GM20431 (cell line): Measurements from ENCODE around the gene IPPK.
"Not testable (repeated sequence)": the region's sequence is repeated elsewhere in the genome, so short reads cannot be mapped to it uniquely, and the experiment has no call there.

Experiments
- in situ Hi-C: fragments of 300-500 bp; cut with MseI, MboI; formaldehyde crosslinking; loops from one replicate; pipeline ENCODE4 v1.15.0; 2020; ENCODE audit warnings: low sequenced_read_pairs; ENCODE audit not compliant: unreplicated experiment

Gene IPPK

DNA sequence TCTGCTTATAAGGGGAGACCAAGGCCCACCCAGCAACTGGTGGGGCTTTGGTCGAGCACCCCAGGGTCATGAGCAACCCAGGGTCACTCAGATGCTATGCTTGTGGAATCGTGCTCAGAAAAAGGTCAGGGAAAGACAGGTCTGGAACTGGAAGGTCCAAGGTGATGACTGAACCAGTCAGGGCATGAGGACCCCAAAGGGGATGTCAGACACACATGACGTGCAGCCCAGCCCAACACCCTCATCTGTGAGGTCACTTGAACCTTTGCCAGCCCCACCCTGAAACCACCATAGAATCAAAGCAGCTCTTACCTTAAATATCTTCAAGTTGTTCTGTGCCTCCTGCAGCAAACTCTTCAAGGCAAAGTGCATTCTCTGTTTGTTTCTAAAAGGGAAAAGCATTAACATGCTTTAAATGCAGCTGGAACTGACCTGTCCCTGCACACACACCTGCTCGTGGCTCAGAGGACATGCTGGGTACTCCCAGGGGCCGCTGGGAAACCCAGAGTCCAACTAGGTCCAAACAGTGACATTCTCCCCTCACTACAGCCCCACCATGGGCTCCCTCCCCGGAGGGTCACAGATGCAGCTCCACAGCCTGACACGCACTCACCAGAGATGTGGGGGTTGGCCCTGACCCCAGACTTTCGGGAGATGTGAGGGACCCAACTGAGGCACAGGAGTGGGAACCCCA lies 29.4 kb downstream of the IPPK start:
- in situ Hi-C loops = loop anchor here (25.0 kb wide), 1 partner anchor 303 kb away; the partner anchor contains the start of genes CENPP and NOL8

DNA sequence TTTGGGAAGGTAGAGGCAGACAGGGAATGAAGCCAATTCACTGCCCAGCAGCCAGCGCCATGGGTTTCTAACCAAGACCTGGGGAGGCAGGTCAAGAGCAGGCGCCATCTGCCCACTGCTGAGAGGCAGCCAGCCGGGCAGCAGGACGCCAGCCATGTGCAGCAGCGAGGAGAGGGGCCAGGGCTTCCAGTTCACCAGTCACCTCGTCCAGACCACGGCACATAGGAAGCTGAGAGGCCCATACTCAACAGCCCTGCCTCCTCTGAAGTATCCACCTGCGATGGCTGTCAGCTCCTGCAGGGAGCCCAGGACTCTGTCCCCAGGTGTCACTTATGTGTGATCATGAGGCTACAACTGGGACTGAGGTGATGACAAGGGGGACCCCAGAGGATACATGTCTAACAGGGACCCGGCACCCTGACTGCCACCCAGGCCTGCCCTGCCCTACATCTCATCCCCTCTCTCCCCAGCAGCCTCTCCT lies 30.1 kb downstream of the IPPK start:
- in situ Hi-C loops = loop anchor here (10.0 to 25.0 kb wide), 2 partner anchors 303 to 505 kb away; partner anchors contain the start of genes CENPP and NOL8

DNA sequence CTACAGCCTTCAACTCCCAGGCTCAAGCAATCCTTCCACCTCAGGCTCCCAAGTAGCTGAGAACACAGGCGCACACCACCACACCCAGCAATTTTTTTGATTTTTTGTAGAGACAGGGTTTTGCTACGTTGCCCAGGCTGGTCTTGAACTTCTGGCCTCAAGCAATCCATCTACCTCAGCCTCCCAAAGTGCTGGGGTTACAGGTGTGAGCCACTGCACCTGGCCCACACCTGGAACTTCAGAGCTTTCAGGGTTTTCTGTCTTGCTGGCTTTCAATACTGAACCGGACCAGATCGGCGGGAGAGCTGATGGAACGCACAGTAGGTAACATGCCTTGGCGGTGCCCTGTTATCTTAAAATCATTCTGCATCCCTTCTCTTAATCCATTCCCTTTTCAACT lies 30.8 kb downstream of the IPPK start:
- in situ Hi-C loops = loop anchor here (10.0 to 25.0 kb wide), 2 partner anchors 302 to 504 kb away; partner anchors contain the start of genes CENPP and NOL8

DNA sequence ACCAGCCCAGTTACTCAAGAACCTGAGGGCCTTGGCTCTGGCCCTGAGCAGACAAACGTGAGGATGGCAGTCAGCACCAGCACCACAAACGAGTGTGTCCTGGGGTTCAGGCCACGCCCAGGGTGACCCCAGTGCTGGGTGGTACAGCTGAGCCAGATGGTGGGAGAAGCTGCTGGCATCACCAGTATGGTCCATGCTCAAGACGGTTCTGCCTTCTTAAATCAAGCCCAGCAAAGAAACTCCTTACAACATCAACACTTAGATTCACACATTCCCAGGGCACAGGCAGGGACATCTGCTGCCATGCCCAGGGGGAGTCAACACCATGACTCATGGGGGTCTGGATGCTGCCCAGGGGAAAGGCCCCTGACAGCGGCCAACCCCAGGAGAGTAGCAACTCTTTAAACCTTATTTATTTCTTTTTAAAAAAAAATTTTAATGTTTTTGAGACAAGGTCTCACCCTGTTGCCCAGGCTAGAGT lies 31.3 kb downstream of the IPPK start:
- in situ Hi-C loops = loop anchor here (10.0 to 25.0 kb wide), 2 partner anchors 301 to 504 kb away; partner anchors contain the start of genes CENPP and NOL8

DNA sequence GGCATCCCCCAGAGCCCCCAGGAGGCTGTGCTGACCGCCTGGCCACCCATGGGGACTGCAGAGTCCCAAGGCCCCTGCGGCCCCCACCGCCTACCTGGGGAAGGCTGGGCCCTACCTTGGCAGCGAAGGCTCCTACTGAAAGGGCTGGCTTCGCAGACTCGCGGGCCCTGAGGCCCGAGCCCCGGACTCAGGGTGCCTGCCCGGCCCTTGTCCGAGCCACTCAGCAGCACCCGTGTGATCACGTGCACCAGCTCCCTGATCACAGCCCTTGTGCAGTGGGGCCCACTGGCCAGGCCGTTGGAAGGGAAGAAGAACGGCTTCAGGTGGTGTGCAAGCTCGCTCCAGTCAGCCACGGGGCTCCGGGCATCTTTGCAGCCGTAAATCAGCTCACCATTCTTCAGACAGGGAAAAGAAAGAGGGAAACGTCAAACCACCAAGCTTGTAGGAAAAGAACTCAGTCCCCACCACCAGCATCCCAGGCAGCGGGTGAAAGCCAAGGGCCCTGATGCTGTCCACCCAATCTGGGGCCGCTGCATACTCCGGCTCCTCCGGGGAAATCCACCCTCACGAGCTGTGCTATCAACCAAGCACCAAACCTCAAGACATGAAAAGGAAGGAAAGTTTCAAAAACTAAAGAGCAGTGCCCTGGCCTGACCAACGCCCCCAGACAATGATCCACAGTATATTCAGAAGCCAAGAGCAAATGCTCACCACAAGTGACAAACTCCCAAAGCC lies 31.9 kb downstream of the IPPK start:
- in situ Hi-C loops = loop anchor here (10.0 to 25.0 kb wide), 2 partner anchors 301 to 503 kb away; partner anchors contain the start of genes CENPP and NOL8

DNA sequence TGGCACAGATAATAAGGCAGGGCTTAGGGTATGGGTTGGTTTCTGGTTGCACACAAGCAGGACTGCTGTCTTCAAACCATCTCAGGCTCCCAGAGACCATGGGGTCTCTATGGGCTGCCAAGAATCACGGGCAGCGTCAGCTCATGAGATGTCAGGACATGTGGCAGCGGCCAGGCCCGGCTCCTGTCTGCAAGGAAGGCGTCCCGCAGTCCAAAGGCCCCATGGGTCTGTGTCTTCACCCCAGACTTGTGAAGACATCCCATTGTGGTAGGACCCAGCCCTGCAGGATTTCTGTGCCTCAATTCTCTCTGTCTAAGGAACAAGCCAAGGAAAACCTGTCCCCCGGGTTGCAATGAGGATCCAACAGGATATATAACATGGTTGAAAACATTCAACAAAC lies 32.6 kb downstream of the IPPK start:
- in situ Hi-C loops = loop anchor here (10.0 to 25.0 kb wide), 2 partner anchors 300 to 503 kb away; partner anchors contain the start of genes CENPP and NOL8

DNA sequence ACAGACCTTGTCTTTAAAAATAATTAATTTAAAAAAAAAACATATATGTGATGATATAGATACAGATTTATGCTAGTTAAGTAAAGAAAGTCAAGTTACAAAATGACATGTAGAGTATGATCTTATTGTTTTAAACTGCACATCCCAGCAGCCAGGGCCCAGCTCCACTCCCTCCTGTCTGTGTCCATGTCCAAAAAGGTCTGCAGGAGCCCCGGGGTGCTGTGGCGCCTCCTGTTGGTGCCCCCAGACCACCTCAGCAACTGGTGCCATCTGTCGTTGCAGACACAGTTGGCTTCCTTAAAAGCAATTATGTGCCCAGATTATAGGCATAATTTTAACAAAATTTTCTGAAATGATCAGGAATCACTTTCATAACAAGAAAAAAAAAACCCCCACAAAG lies 33.3 kb downstream of the IPPK start:
- in situ Hi-C loops = loop anchor here (10.0 to 25.0 kb wide), 2 partner anchors 299 to 502 kb away; partner anchors contain the start of genes CENPP and NOL8

DNA sequence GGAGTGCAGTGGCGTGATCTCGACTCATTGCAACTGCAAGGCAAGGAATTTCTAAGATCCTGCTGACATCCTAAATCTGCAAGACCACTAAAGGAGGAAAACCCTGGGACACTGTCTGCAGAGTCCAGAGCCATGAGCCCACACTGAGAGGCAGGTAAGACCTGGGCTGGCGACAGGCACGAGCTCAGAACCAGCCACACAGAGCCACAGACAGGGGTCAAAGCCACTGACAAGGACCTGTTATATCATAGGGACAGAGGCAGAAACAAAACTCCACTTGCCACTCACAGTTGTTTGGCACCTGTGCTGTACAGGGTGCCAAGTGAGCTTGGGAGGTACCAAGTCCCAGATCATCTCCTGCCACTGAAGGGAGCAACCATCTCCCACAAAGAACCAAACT lies 34.2 kb downstream of the IPPK start:
- in situ Hi-C loops = loop anchor here (10.0 to 25.0 kb wide), 2 partner anchors 298 to 501 kb away; partner anchors contain the start of genes CENPP and NOL8

DNA sequence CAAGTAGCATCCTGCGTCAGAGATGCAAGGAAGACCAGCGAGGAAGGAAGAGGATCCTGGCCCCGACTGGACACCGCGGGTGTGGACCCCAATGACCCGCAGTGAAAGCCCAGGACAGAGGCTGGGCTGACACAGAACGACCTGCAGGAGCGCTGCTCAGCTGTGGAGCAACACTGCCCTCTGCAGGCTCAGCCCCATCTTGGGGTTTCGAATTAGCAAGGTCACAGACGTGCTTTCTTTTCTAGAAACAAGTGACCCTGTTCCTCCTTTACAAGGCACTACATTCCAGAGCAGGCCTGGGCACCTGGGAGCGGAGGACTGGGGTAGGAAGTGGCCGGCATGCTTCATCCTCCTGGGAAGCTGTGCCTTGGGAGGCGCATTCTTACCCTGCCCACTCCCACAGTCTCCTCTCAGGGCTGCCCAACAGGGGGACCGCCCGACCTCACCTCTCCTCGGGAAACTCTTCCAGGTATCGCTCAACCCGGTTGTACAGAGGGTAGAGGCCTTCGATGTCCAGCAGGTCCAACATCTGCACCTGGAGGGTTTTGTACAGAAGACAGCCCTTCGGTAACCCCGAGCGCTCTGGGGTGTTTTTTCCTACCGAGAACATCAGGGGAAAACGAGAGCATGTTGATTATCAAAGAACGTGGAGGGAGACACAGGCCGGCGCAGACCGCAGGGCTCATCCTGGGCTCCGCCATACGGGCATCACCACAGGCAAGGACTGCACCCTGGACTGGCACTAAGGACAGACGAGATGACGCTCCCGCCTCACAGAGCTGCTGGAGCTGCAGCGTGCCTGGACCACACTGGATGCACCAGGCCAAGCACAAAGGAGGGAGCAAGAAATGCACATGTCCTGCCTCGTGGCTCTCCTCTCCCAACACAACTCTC lies 35.0 kb downstream of the IPPK start:
- in situ Hi-C loops = loop anchor here (10.0 to 25.0 kb wide), 2 partner anchors 298 to 500 kb away; partner anchors contain the start of genes CENPP and NOL8

DNA sequence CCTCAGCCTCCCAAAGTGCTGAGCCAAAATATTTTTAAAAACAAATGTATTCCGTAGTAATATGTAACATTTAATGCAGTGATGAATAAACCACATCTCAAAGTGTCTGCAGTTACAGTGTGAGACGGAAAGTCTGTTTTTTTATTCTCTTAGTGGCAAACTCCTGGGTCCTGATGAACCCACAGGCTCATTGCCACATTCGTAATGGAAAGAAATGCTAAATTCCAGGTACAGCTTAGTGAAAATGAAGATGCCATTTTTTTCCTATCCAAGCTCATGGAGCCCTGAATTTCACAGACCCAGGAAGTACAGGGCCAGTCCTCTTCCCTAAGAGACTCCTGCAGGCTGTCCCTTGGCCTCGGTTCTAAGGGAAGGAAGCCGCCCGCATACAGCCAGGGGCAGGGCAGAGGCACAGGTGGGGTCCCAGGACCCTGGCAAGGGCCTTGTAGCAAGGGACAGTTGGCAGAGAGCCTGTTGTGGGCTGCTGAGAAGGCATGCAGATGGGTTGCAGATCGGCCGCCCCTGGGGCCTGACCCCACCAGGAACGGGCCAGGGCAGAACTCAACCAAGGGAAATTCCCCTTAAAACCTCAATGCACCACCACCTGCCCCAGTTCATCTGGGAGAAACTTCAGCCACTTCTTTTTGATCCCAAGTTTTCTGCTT lies 36.2 kb downstream of the IPPK start:
- in situ Hi-C loops = loop anchor here (10.0 to 25.0 kb wide), 2 partner anchors 296 to 499 kb away; partner anchors contain the start of genes CENPP and NOL8

DNA sequence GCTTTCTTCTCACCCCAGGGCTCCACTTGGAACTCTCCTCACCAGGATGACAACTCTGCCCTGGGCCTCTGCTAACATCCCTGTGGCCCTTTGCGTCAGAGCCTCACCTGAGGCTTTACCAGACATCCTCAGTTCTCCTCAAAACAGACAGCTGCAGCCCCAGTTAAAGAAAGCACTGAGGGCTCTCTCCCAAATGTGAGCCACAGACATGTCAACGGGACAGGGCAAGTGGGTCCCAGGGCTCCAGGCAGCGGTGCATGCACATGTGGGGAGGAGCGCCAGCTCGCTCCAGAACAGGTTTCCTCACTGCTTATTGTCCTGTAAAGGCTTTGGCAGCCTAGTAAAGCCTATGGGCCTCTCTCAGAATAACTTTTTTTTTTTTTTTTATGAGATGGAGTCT lies 37.3 kb downstream of the IPPK start:
- in situ Hi-C loops = loop anchor here (10.0 to 25.0 kb wide), 2 partner anchors 295 to 498 kb away; partner anchors contain the start of genes CENPP and NOL8

DNA sequence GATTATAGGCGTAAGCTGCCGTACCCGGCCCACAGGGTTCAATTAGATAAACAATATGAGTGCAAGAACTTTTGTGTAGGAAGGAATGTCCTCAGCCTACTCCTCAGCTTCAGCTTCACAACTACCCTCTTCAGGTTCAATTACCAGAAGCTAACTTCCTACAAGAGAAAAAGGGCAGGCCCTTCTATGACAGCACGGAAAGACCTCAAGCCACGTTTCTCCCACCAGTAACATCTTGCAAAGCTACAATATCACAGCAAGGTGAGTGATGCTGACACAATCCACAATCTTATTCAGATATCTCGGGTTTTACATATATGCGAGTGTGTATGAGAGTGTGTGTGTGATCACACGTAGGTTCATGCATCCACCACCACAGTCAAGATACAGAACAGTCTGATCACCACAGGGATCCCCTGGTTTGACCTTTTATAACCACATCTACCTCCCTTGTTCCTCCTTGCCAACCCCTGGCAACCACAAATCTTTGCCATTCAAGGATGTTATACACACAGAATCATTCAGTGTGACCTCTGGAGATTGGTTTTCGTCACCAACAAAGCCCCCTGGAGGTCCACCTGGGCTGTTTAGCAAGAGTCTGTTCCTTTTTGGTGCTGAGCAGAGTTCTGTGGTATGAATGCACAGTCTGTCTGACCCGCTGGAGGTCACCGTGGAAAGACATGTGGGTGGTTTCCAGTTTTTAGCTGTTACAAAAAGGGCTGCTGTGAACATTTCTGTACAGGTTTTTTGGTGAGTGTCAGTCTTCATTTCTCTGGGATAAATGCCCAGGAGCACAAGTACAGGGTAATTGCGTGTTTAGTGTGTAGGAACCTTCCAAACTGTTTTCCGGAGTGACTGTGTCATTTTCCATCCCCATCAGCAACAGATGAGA lies 38.2 kb downstream of the IPPK start:
- in situ Hi-C loops = loop anchor here (10.0 to 25.0 kb wide), 2 partner anchors 294 to 497 kb away; partner anchors contain the start of genes CENPP and NOL8

DNA sequence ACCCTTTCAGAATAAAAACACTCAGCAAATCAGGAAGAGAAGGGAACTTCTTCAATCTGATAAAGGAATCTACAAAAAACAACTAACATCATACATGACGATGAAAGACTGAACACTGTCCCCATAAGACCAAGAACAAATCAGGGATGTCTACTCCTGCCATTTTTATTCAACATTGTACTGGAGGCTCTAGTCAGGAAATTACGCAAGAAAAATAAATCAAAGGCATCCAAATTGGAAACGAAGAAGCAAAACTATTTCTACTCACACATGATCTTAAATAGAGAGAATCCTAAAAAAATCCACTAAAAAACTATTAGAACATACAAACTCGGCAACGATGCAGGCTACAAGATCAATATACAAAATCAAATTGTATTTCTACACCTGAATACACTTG lies 42.3 kb downstream of the IPPK start:
- in situ Hi-C loops = loop anchor here (25.0 kb wide), 1 partner anchor 290 kb away; the partner anchor contains the start of genes CENPP and NOL8

DNA sequence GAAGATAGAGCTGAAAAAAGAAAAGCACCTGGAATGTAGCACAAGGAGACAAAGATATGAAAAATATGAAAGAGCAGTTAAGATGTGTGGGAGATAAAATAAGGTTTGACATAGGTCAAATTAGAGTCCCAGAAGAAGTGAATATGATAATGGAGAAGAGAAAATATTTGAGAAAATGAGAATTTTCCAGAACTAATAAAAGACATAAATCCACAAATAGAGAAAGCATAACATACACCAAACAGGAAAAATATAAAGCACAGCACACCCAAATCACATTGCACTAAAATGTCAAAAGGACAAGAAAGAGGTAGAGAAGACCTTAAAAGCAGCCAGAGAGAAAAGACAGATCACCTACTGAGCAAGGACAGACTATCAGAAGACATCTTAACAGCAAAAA lies 43.4 kb downstream of the IPPK start:
- in situ Hi-C loops = loop anchor here (25.0 kb wide), 1 partner anchor 289 kb away; the partner anchor contains the start of genes CENPP and NOL8

DNA sequence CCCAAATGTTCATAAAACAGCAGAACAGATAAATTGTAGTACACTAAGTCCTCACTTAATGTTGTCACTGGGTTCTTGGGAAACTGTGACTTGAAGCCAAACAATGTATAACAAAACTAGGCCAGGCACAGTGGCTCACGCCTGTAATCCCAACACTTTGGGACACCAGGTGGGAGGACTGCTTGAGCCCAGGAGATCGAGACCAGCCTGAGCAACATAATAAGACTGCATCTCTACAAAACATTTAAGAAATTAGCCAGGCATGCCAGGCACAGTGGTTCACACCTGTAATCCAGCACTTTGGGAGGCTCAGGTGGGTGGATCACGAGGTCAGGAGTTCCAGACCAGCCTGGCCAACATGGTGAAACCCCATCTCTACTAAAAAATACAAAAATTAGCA lies 46.0 kb downstream of the IPPK start:
- in situ Hi-C loops = not testable (repeated sequence)

DNA sequence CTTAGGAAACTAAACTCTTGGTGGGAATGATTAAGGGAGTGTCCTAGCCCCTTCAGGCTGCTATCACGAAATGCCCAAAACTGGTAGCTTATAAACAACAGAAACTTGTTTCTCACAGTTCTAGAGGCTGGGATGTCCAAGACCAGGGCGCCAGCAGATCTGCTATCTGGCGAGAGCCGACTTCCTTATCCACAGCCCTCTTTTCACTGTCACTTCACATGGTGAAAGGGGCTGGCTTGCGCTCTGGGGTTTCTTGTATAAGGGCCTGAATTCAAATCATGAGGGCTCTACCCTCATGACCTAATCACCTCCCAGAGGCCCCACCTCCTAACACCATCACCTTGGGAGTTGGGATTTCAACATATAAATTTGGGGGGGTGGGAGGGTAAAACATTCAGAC lies 49.1 kb downstream of the IPPK start:
- in situ Hi-C loops = no loop called here

DNA sequence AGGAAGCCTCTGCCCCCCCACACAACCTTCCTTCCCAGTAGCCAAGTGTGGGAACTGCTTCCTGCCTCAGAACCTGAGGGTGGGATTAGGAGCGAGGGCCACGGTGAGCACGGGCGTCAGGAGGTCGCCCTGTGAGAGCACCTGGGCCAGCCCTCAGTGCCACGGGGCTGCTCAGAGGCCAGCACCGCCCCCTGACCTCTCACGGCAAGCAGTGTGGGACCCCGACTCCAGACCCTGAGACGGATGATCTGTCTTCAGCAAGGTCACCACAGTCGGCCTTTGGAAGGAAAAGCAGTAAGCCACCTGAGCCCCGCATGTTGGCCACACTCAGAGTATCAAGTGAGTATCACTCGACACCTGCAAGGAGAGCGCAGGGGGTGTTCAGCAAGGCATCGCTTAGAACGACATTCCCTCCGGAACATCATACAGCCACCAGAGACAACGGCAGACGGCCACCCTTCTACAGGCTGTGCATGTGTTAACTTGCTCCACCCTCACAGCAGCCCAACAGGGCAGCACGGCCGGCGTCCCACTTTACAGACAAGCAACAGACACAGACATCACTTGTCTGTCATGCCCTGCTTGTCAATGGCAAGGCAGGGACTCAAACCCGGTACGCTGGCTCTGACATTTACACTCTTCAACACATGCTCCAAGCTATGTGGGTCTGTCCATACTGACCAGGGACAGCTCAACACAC lies 50.2 kb downstream of the IPPK start:
- in situ Hi-C loops = no loop called here
